Thoracic aorta (tissue), 2 donors: ENCODE measurements around the gene CD47. TPM values are rescaled to one million over a fixed set of nuclear protein-coding genes. Genes with fewer than 3 reads are reported as not detected.

Experiments used
- ATAC-seq: fragments of 150-250 bp; one replicate; pipeline ENCODE4 v1.8.0; 2017; ENCODE audit warnings: low read depth; ENCODE audit not compliant: insufficient number of reproducible peaks, low FRiP score
- DNase-seq: peaks from one replicate; pipeline ENCODE4 v3.0.0-alpha.2; 2020; ENCODE audit warnings: low spot score
- H3K27ac ChIP-seq, 2 donors: fragments of 200-600 bp; sonication (generic); 1 replicate in 1 of 2; 2 replicates in 1 of 2; pipeline ENCODE4 v1.5.1; 2016; ENCODE audit warnings: mild to moderate bottlenecking in 2 of 2, moderate library complexity in 2 of 2
- H3K27me3 ChIP-seq: fragments of 200-600 bp; sonication (generic); replicated peaks from 2 replicates; pipeline ENCODE4 v1.6.0; 2016; ENCODE audit warnings: mild to moderate bottlenecking; ENCODE audit not compliant: insufficient read depth
- H3K36me3 ChIP-seq: fragments of 200-600 bp; sonication (generic); one replicate; pipeline ENCODE4 v1.5.1; 2016
- H3K4me1 ChIP-seq, 2 donors: fragments of 200-600 bp; sonication (generic); 1 replicate in 1 of 2; 2 replicates in 1 of 2; pipeline versions ENCODE4 v1.5.1 to v1.6.0; 2016; ENCODE audit warnings: low read depth in 2 of 2, mild to moderate bottlenecking in 1 of 2; ENCODE audit not compliant: control insufficient read depth in 1 of 2
- H3K4me3 ChIP-seq: fragments of 200-600 bp; sonication (generic); 2 replicates; pipeline ENCODE4 v1.5.1; 2016; ENCODE audit warnings: mild to moderate bottlenecking
- H3K9me3 ChIP-seq: fragments of 200-600 bp; sonication (generic); 2 replicates; pipeline ENCODE4 v1.5.1; 2016
- total RNA-seq, 2 donors: library from RNA; depleted of rRNA; stranded (reverse); fragments of >200 nt; gene quantifications; one replicate each; pipeline versions ENCODE4 v1.1.0 to v1.2.3, GENCODE V29; 2016
- TF ChIP-seq, protein P1 (sequence below): fragments of 200-600 bp; sonication (generic); IDR thresholded peaks from one replicate; pipeline ENCODE4 v1.5.1; 2019; ENCODE audit warnings: antibody characterized with exemption

CD47 gene
- total RNA-seq, 2 donors from 2014 or later: 70.1 to 80.4 TPM

DNA sequence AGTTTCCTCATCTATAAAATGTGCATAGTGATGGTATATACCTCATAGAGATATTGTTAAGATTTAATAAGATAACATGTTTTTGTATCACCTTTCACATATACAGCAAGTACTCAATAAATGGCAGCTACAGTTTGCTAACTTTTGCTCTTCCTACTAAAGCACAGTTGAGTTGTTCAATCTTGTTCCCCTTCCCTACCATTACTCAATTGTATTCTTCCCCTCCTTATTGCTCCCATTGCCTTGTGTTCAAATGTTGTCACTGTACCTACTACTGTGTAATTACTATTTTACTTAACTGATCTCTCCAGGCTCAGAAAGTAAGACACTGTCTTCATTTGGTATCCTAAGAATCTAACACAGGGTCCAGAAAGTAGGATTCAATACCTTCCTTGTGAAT is 5.5 kb downstream of the CD47 start:
- no peak for DNase-seq
- Histone ChIP-seq H3K27me3 (no peaks in the 10 kb centered on the region), H3K4me3 (no peak overlapping the region), H3K36me3 (no peaks in the 10 kb centered on the region), H3K27ac (no peak overlapping the region), H3K4me1 (peaks cover 15 to 39% of the 10 kb centered on the region in 2 donors), H3K9me3 (no peaks in the 10 kb centered on the region)
- no peak for ATAC-seq
- TF ChIP-seq, protein P1, sequence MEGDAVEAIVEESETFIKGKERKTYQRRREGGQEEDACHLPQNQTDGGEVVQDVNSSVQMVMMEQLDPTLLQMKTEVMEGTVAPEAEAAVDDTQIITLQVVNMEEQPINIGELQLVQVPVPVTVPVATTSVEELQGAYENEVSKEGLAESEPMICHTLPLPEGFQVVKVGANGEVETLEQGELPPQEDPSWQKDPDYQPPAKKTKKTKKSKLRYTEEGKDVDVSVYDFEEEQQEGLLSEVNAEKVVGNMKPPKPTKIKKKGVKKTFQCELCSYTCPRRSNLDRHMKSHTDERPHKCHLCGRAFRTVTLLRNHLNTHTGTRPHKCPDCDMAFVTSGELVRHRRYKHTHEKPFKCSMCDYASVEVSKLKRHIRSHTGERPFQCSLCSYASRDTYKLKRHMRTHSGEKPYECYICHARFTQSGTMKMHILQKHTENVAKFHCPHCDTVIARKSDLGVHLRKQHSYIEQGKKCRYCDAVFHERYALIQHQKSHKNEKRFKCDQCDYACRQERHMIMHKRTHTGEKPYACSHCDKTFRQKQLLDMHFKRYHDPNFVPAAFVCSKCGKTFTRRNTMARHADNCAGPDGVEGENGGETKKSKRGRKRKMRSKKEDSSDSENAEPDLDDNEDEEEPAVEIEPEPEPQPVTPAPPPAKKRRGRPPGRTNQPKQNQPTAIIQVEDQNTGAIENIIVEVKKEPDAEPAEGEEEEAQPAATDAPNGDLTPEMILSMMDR: no peak

DNA sequence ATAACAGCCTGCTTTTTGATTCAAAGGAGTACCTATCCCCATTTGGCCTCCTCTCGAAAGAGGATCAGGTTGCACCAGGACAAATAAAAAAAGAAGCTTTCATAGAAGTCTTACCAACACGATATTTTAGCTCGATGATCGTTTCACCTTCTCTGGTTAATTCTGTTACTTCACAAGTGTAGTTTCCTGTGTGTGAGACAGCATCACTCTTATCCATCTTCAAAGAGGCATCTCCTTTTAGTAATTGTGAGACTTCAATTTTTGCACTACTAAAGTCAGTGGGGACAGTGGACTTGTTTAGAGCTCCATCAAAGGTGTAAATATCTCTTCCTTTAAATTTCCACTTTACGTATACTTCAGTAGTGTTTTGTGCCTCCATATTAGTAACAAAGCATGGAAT is 11.0 kb downstream of the CD47 start:
- Histone ChIP-seq H3K27me3 (no peaks in the 10 kb centered on the region), H3K36me3 (no peaks in the 10 kb centered on the region), H3K4me3 (no peak overlapping the region), H3K4me1 (peaks cover 0 to 24% of the 10 kb centered on the region in 2 donors), H3K9me3 (no peaks in the 10 kb centered on the region), H3K27ac (no peak overlapping the region)
- no peak for ATAC-seq
- TF ChIP-seq, protein P1: no peak
- DNase-seq: no peak

DNA sequence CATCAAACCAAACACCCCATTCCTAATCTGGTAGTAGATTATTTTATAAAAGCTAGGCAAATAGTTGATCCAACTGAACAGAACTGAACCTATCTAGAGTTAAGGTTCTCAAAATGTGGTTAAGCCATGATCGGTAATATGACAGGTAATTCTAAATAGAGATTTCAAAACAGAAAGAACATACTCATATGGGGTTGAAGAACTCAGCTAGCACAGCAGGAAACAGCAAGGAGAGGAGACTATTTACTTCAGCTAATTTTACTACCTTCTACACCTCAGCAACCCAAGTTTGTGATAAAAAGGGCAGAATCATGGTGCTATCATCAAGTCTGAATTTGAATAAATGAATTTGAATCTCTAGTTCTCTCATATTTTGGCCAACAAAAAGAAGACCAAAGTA is 11.8 kb downstream of the CD47 start:
- Histone ChIP-seq H3K4me1 (peaks cover 0 to 19% of the 10 kb centered on the region in 2 donors), H3K27me3 (no peaks in the 10 kb centered on the region), H3K9me3 (no peaks in the 10 kb centered on the region), H3K36me3 (no peaks in the 10 kb centered on the region), H3K27ac (no peak overlapping the region), H3K4me3 (no peak overlapping the region)
- DNase-seq (no peak), ATAC-seq (no peak)
- TF ChIP-seq, protein P1: no peak

GRCh38 chr3:108076564-108076963 is 14.3 kb downstream of the CD47 start:
- no peaks in the 10 kb centered on the region for H3K27me3 ChIP-seq
- peaks cover 0 to 16% of the 10 kb centered on the region in 2 donors for H3K4me1 ChIP-seq
- H3K27ac ChIP-seq: no peak overlapping the region
- no peak for ATAC-seq
- DNase-seq: no peak
- H3K36me3 ChIP-seq: no peaks in the 10 kb centered on the region
- no peak overlapping the region for H3K4me3 ChIP-seq
- H3K9me3 ChIP-seq: no peaks in the 10 kb centered on the region
- TF ChIP-seq, protein P1: no peak

DNA sequence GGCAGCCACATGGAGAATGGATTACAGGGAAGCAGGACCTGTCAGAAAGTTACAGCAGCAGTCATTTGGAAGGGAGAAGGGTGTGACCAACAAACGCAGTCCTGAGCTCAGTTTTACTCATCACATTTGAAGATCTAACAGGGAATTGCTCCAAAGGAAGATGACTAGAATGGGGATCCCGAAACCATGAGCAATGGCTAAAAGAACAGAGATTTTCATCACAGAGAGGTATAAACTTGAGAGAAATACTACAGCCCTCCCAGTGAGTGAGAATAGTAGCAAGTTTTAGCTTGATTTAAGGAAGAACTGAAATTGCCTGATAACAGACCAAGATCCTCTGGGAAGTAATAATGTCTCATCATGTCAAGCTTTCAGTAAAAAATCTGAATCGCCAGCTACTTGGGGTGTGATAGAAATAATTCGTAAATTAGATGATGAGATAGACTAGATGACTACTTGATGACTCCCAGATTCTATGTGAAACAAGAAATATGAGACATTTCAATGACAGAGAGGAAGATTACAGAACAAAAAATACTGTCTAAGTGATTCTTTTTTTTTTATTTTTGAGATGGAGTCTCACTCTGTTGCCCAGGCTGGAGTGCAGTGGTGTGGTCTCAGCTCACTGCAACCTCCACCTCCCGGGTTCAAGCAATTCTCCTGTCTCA is 16.9 kb downstream of the CD47 start:
- TF ChIP-seq, protein P1: no peak
- Histone ChIP-seq H3K4me1 (peaks cover 5 to 28% of the 10 kb centered on the region in 2 donors), H3K4me3 (no peak overlapping the region), H3K9me3 (no peaks in the 10 kb centered on the region), H3K27ac (no peak overlapping the region), H3K36me3 (peaks cover 3% of the 10 kb centered on the region), H3K27me3 (no peaks in the 10 kb centered on the region)
- DNase-seq: no peak
- ATAC-seq: no peak
